ENCODE data around the gene EMP1.

EMP1 gene

GRCh38 chr12:13195785-13196129 lies 769 bp upstream of the EMP1 start (continued):
- no peak for TF ChIP-seq PPARA (CRISPR knock-in tag; IDR thresholded peaks at IDR 0.05; ENCODE audit: borderline replicate concordance)

- TF ChIP-seq ESRRG (CRISPR knock-in tag; IDR thresholded peaks at IDR 0.05) (no peak), ZNF8 (CRISPR knock-in tag; IDR thresholded peaks at IDR 0.05) (no peak), ZFP3 (CRISPR knock-in tag; IDR thresholded peaks at IDR 0.05) (no peak), CSRNP3 (CRISPR knock-in tag; IDR thresholded peaks at IDR 0.05) (no peak), TCF4 (CRISPR knock-in tag; IDR thresholded peaks at IDR 0.05; ENCODE audit: borderline replicate concordance) (no peak), TSHZ2 (CRISPR knock-in tag; IDR thresholded peaks at IDR 0.05) (no peak), POU6F1 (CRISPR knock-in tag; IDR thresholded peaks at IDR 0.05; ENCODE audit: borderline replicate concordance, low read depth) (no peak), SNAI2 (CRISPR knock-in tag; IDR thresholded peaks at IDR 0.05) (no peak), ZNF565 (CRISPR knock-in tag; conservative IDR thresholded peaks at IDR 0.05; ENCODE audit: low read depth) (no peak), RARB (CRISPR knock-in tag; IDR thresholded peaks at IDR 0.05) (no peak)
- ATAC-seq = no peak
Measured at GRCh38 chr12:13197032-13197431, 506 bp downstream of the EMP1 start.

- TF ChIP-seq SNAI2 (CRISPR knock-in tag; IDR thresholded peaks at IDR 0.05) = no peak
- no peak for TF ChIP-seq ZFP30 (CRISPR knock-in tag; IDR thresholded peaks at IDR 0.05)
- TF ChIP-seq ARNTL (CRISPR knock-in tag; IDR thresholded peaks at IDR 0.05; ENCODE audit: borderline replicate concordance, low read depth) = no peak
- no peak for TF ChIP-seq ZNF70 (CRISPR knock-in tag; IDR thresholded peaks at IDR 0.05)
- ATAC-seq = no peak
Measured at GRCh38 chr12:13197526-13198143, 1.1 kb downstream of the EMP1 start.

GRCh38 chr12:13198241-13198640 lies 1.7 kb downstream of the EMP1 start:
- no peak for TF ChIP-seq ZC3H10 (CRISPR knock-in tag; IDR thresholded peaks at IDR 0.05)
- no peak for TF ChIP-seq SNAI2 (CRISPR knock-in tag; IDR thresholded peaks at IDR 0.05)
- TF ChIP-seq ARNTL (CRISPR knock-in tag; IDR thresholded peaks at IDR 0.05; ENCODE audit: borderline replicate concordance, low read depth) = no peak
- no peak for TF ChIP-seq PATZ1 (CRISPR knock-in tag; IDR thresholded peaks at IDR 0.05; ENCODE audit: borderline replicate concordance)
- no peak for TF ChIP-seq ESRRG (CRISPR knock-in tag; IDR thresholded peaks at IDR 0.05)
- TF ChIP-seq ZNF70 (CRISPR knock-in tag; IDR thresholded peaks at IDR 0.05) = no peak
- TF ChIP-seq CSDC2 (CRISPR knock-in tag; IDR thresholded peaks at IDR 0.05) = no peak
- TF ChIP-seq OSR1 (CRISPR knock-in tag; IDR thresholded peaks at IDR 0.05) = no peak
- TF ChIP-seq BACH2 (CRISPR knock-in tag; IDR thresholded peaks at IDR 0.05; ENCODE audit: borderline replicate concordance) = no peak
- no peak for TF ChIP-seq ISL1 (CRISPR knock-in tag; IDR thresholded peaks at IDR 0.05)
- TF ChIP-seq ZNF8 (CRISPR knock-in tag; IDR thresholded peaks at IDR 0.05) = no peak
- no peak for ATAC-seq

- TF ChIP-seq ARNTL (CRISPR knock-in tag; IDR thresholded peaks at IDR 0.05; ENCODE audit: borderline replicate concordance, low read depth) (no peak), SNAI2 (CRISPR knock-in tag; IDR thresholded peaks at IDR 0.05) (no peak), GLIS3 (CRISPR knock-in tag; IDR thresholded peaks at IDR 0.05) (no peak)
- ATAC-seq = no peak
Measured at GRCh38 chr12:13198876-13199275, 2.4 kb downstream of the EMP1 start.

Data from SK-N-SH treated with all-trans-retinoic acid at 6 μM for 48 hours (cell line).